Inflammatory macrophage treated with lipopolysaccharide for 4 hours (primary cell): Measurements from ENCODE around the gene MTHFD1L.
"Not testable (repeated sequence)": the region's sequence is repeated elsewhere in the genome, so short reads cannot be mapped to it uniquely, and the experiment has no call there.

Experiments
- DNase-seq: peaks from one replicate; pipeline ENCODE4 v3.0.0-alpha.2; 2020

The MTHFD1L gene

DNA sequence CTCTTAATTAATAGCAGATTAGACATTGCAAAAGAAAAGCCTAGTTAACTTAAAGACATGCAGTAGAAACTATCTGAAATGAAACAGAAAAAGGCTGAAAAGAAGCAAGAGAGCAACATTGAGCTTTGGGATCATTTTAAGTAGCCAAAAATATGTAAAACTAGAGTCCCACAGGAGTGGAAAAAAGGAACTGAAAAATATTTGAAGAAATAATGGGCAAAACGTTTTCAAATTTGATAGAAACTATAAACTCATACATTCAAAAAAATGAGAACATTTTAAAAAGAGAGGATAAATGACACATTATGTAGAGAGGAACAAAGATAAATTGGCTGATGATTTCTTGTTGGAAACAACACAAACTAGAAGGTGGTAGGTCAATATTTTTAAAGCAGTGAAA lies 208.2 kb downstream of the MTHFD1L start:
- DNase-seq = no peak

DNA sequence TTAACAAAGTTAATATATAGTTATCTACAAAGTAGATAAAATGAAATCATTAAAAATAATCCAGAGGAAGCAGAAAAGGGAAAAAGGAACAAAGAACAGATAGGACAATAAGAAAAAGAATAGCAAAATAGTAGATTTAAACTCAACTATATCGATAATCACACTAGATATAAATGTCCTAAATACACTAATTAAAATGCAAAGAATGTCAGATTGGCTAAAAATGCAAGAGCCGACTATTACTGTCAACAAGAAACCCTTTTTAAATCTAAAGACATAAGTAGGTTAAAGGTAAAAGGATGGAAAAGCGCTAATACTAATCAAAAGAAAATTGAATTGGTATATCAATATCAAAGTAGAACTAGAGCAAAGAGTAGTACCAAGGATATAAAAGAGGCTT lies 209.5 kb downstream of the MTHFD1L start:
- DNase-seq = no peak

DNA sequence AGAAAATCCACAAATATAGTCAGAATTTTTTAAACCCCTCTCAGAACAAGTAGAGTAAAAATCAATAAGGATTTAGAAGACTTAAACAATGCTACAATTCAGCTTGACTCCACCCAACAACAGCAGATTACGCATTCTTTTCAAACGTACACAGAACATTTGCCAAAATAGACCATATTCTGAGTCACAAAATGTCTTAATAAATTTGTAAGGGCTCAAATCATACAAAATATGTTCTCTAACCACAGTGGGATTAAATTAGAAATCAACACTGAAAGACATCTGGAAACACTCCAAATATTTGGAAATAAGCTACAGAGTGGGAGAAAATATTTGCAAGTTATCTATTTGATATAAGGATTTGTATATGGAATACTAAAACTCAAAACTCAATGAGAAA lies 210.0 kb downstream of the MTHFD1L start:
- no peak for DNase-seq

DNA sequence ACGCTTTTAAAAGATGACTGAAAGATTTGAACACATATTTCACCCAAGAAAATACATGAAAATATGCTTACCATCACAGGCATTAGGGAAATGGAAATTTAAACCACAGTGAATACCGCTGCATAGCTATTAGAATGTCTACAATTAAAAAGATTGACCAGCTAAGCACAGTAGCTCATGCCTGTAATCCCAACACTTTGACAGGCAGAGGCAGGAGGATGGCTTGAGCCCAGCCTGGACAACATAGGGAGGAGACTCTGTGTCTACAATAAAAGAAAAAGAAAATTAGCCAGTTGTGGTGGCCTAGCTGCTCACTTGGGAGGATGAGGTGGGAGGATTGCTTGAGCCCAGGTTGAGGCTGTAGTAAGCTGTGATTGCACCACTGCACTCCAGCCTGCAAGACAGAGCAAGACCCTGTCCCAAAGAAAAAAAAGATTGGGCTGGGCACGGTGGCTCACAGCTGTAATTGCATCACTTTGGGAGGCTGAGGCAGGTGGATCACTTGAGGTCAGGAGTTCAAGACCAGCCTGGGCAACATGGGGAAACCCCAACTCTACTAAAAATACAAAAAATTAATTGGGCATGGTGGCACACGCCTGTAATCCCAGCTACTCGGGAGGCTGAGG lies 210.5 kb downstream of the MTHFD1L start:
- no peak for DNase-seq

DNA sequence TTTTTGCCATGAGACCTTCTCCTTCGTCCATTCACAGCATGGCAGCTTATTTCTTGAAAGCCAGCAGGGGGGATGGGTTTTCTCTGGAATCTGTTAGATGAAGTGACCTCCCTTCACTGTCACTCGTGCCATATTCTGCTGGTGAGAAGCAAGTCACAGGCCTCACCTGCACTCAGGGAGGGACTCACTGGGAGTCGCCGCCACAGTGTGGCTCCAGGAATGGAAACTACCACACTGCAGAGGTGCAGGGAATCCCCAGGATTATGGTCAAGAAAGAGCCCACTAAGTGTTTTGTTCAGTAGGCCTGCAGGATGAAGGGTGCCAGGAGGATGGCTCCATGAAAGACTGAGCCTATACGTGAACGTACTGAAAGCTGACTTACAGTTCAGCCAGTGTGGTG lies 213.2 kb downstream of the MTHFD1L start:
- DNase-seq = no peak

DNA sequence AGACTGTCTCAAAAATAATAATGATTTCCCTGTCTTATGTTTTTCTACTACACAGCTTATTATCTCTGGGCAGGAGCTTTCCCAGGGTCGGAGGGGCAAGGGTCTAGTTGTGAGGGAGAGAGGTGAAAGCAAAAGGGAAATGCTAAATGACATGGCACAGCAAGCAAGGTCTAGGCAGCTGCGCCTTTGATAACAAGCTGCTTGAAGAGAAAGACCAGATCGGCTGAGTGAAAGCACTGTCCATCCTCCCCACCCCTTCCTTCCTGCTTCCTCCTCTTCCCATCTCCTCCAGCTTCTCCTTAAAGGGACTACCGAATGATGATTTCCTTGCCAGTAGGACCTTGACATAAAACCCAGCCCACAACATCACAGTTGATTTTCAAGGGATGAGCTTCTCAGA lies 216.2 kb downstream of the MTHFD1L start:
- DNase-seq = no peak

DNA sequence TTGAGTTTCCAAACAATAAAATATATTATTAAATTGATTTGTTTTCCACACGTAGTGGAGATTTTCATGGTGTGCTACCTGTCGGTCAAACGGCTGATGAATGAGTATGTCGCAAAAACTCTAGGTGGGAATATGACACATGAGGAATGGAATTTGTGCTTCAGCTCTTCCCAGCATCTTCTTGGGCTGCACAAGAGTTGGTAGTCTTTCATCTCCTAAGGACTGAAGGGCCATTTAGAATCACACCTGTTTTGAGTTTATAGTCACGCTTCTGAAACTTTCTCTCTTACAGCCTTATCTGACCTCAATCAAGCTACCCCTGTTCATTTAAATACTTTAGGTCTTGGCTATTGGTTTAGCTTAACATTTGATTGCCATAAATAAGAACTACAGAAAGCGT lies 216.6 kb downstream of the MTHFD1L start:
- DNase-seq = no peak

DNA sequence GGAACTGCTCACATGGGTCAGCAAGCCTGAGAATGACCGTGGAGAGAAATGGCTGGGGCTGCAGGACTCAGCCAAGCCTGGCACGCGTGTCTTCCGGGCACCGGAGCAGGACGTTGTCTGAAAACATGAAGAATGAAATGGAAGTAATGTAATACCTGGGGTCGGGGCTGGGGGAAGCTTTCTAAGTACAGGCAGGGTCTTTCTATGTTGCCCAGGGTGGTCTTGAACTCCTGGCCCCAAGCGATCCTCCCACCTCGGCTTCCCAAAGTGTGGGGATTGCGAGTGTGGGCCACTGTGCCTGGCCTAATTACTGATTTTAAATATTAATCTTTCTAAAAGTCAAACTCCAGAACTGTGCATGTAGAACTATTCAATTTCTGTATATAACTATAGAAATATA lies 218.8 kb downstream of the MTHFD1L start:
- DNase-seq = no peak

DNA sequence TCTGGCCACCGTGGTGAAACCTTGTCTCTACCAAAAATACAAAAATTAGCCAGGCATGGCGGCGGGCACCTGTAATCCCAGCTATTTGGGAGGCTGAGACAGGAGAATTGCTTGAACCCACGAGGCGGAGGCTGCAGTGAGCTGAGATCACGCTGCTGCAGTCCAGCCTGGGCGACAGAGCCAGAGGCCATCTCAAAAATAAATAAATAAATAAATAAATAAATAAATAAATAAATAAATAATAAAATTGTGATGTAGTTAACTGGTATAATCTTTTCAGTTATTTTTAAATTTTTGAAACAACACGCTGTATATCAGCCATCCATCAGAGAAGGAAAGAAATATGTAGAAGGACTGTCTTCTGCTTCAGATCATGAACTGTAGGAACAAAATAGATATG lies 221.6 kb downstream of the MTHFD1L start:
- not testable (repeated sequence) for DNase-seq

DNA sequence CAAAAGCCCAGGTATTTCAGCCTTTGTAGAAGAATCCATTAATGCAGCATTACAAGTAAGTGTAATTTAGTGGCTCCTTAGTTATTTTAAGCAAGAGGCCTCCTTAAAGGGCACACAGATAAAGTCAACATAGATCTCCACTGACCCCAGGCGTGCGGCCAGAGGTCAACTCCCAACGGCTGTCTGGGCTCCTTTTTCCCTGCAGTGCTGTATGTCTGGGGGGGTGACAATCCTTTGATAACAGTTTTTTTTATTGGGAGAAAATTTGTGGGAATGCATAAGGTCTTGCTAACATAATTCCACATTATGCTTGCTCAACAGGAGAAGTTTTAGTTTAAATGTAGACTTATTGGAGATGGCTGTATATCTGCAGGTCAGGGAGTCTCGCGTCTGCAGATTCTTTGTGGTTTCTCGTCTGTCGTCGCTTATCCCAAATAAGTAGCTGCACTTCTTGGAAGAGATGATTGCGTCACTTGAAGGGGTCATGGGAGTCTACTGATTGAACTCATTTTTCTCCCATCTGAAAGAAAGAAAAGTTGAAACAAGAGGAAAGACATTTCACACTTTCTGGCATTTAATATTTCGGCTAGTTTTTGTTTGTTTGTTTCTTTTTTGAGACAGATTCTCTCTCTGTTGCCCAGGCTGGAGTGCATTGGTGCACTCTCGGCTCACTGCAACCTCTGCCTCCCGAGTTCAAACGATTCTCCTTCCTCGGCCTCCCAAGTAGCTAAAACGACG lies 222.5 kb downstream of the MTHFD1L start:
- DNase-seq = no peak

DNA sequence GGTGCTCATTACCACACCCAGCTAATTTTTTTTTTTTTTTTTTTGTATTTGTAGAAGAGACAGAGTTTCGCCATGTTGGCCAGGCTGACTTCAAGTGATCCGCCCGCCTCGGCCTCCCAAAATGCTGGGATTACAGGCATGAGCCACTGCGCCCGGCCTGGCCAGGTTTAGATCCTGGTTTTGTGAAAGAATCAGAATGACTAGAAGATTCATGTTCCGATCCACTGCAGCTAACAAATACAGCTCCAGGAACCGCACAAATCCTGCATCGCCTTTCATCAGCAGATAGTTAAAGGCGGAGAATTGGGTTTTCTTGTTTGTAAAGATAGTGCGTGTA lies 223.1 kb downstream of the MTHFD1L start:
- DNase-seq = no peak

DNA sequence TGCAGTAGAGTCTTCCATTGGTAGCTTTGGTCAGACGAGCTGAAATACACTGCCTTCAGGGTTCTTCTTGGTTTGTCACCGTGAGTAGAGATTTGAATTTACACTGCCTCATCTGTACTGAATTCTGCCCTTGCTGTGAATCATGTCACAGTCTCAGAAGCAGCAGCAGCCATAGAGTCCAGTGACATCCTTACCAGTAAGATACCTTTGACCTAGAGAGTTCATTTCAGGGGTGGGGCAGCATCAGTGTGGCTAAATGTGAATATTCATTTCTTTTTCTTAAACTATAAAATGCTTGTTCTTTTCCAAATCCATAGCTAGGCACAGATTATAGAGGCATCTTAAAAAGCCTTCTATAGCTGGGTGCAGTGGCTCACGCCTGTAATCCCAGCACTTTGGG lies 223.5 kb downstream of the MTHFD1L start:
- no peak for DNase-seq

DNA sequence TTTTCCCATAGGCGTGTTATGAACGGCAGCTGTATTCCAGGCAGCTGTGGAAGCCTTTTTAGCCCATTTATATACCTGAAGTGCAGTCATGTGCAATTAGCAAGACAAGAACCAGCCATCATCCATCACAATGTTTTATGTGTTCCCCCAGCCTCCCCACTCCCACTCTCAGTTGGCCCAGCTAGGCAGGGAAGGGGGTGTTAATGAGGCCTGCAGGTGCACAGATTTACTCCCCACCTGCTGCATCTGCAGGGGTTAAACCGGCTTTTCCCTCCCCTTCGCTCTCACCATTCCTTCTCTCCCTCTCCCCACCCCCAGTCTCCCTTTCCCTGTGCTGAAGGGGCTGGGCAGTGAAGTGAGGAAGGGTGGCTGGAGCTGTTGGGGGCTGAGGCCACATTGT lies 224.5 kb downstream of the MTHFD1L start:
- no peak for DNase-seq

DNA sequence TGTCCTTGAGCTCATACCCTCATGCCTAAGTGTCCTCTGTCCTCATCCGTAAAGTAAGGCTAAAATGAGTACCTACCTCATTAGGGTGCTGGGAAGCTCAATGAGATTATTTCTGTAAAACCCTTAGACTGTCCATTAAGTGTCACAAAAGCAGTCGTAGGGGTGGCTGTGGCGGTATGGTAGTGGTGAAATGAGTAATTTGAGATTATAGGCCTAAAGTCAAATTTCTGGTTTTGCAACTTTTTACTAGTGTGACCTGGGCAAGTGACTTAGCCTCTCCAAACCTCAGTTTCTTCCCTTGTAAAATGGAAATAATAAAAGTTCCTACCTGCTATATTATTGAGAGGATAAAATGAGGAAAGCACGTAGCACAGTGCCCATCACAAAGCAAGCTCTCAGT lies 226.1 kb downstream of the MTHFD1L start:
- no peak for DNase-seq

DNA sequence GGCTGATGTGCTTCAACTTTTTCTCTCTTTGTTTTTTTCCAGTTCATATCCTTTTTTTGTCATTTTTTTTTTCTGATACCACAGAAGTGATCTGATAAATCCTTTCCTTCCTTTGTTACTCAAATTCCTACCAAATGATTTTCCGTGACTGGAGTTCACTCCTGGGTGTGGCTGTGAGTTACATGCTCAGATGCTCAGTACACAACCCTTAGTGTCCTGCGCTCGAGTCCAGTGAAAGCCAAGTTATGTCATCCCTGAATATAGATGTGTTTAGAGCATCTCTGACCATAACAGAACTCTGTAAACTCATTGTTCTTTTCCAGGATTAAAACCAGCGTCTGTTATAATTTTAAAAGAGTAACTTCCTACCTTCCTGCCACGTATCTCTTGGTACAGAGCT lies 227.1 kb downstream of the MTHFD1L start:
- DNase-seq = no peak

DNA sequence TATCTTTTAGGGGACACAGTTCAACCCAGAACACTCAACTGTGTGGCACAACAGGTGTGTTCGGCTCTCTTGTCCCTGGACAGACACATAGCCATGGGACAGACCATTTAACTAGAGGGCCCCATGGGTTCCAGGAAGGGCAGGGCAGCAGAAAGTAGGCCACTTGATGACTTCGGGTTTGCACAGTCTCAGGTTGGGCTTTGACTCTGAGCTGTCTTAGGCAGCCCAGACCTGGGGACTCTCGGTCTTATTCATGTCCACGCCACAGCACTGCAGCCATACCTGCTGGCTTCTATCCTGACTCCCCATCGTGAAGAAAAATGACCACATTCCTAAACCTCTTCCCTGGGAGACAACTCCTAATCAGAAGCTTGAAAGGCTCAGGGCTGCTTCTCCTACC lies 228.2 kb downstream of the MTHFD1L start:
- DNase-seq = no peak

DNA sequence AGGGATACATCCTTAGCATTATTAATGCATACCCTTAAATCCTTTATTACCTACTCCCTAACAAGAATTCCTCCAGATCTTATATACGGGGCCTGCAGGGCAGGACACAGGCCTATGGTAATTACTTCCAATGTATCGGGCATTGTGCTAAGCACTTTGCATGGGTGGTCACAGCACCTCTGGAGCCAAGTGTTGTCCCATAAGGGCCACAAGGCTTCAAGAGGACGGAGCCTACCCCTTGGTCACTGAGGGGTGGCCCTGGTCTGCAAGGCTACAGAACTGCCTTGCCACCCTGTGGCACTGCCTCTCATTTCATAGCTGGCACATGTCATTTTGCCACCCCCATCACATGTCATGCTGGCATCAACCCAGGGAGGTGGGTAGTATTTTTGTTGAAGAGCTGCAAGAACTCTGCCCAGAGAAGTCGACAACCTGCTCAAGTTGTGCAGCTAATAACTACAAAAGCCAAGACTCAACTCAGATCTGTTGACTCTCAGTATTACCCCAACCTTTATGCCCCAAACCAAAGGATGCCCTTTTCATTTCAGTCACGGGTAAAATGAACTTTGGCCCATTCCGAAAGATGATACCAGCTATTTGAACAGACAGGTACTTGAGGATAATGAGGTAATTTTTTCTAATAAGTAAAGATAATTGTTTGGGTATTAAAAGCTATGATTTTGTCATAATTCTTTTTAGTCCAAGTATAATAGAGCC lies 230.2 kb downstream of the MTHFD1L start:
- no peak for DNase-seq

DNA sequence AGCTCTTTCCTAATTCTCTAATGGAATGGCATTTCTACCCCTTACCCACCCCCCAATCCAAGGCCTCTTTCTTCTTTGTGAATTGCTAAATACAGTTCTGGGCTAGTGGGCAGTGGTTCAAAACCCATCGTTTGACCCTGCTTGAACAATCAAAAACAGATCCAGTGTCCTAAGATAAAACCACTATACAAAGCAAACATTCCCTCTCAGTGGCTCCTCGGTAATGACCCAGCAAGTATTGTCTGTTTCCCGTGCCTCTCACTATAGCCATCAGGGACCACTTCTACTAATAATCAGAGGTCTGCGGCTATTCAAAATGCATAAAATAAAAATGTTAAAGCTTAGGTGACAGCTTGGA lies 230.7 kb downstream of the MTHFD1L start:
- DNase-seq = no peak

DNA sequence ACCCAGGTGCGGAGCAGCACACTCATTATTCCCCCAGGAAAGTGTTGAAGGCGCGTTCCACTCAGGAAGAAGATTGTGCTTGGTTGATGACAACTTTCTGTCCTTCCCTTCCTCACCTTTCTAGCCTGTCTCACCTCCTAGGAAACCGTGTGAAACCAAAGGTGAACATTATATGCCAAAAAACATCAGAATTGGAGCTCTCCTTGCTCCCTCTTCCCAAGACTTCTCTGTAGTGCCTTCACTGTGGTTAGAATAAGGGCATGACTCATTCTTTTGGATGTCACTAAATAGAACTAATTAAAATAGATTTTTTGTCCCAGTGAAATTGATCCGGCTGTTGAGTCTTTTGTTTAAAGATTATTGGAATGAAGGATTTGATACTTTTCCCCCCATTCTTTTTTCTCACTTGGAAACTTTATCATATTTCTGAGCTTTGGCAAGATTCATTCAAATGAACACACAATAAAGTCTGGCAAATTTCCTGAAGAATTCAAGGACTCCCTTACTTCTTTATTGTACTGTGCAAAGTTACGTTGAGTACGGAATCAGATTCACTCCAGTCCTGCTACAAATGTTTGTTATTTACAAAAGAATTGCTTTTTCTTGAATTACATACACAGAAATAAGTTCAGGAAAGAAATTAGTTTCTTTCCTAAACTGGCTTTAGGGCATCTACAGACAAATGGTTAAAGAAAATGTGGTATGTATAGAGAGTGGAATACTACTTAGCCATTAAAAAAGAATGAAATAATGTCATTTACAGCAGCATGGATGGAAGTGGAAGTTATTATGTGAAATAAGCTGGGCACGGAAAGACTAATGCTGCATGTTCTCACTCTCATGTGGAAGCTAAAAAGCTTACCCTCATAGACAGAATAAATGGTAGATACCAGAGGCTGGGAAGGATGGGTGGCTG lies 231.4 kb downstream of the MTHFD1L start:
- DNase-seq = no peak

DNA sequence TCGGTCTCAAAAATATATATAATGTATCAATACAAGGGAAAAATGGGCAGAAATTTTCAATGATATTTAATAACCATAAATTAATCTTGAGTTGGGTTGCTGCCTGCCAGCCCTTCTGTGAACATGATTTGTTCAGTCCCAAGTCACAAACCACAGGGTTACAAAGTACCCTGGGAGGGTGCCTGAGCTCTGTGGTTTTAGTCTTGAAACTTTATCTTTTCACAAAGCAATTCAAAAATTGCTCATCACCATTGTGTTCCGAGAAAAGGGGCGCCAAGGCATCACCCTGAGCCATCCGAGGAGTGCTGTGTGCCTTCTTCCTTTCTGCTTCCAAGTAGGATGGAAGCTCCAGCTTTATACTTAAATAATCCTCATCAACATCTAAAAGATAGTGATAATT lies 232.7 kb downstream of the MTHFD1L start:
- no peak for DNase-seq

DNA sequence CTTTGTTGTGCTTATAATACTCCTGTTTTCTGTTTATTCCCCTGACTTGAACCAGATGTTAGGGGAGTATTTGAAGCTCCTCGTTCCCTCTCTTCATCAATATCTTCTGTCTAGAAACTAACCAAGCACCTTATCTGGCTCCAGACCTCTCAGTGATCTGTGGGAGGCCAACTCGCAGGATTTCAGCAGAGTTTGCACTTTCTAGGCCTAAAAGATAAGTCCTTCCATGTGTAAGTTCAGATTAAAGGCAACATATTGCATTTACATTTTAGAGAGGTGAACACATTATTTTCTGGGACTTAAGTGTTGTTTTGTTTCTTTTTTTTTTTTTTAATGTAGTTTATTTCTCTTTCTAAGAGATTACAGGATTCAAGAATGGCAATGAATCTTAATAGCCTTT lies 234.8 kb downstream of the MTHFD1L start:
- no peak for DNase-seq

DNA sequence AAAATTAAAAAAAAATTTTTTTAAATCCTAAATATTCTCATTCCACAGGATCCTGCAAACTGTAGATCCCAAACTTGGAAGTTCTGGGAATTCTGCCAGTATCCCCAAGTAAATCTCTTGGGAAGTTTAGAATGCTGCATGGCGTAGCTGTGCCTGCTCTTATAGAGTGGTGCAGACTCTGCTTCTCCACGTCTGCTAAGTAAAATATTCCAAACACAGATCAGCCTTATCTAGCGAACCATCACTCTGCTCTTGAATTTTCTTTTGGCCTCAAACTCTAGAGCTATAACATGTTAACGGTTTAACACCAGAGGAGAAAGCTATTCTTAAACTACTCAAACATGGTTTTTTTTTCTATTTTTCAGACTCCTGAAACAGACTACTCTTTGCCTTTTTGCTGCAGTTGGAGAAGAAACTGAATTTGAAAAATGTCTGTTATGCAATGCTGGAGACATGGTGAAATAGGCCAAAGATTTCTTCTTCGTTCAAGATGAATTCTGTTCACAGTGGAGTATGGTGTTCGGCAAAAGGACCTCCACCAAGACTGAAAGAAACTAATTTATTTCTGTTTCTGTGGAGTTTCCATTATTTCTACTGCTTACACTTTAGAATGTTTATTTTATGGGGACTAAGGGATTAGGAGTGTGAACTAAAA lies 235.8 kb downstream of the MTHFD1L start:
- DNase-seq = no peak
